Measurements from ENCODE around the gene KIAA1217.

The KIAA1217 gene

DNA sequence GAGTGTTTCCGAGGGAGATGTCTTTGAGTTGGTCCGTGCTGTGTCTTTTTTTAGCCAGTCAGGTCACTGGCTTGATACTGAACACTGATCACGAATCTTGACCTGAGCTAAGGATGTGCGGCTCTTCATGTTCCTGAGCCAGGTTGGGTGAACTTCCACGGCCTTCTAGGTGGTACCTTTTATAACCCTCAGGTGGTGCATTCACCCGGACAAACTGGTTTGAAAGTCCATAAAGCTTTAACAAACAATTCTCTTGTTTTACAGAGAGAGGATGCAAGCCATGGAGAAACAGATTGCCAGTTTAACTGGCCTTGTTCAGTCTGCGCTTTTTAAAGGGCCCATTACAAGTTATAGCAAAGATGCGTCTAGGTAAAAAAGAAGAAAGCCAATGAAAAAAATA, 285.3 kb downstream of the KIAA1217 start:
- Histone ChIP-seq H3K27ac (ENCODE audit: extremely low read depth, low read depth, low read length) (no peak overlapping the region), H3K9me3 (ENCODE audit: control insufficient read depth, insufficient read depth, low read depth, low read length) (no peaks in the 10 kb centered on the region), H3K36me3 (ENCODE audit: control insufficient read depth in 2 of 2, insufficient read depth in 1 of 2, low read length in 2 of 2) (no peaks in the 10 kb centered on the region), H3K4me3 (ENCODE audit: low read depth, low read length) (no peak overlapping the region), H3K4me1 (ENCODE audit: control insufficient read depth, insufficient read depth, low read length) (no peaks in the 10 kb centered on the region)
- ChIA-PET CTCF (interaction anchor here (1.2 kb wide), 1 partner anchor 10 kb away, joined by 4 read pairs; no protein-coding TSS in a partner anchor), POLR2A (no interaction called here)
- no peak for TF ChIP-seq ZNF16 (tag by site-specific recombination; IDR thresholded peaks at IDR 0.05; ENCODE audit: low read depth)
- no peak for TF ChIP-seq ZNF433 (tag by site-specific recombination; IDR thresholded peaks at IDR 0.05; ENCODE audit: low read depth)
- TF ChIP-seq, protein P1, sequence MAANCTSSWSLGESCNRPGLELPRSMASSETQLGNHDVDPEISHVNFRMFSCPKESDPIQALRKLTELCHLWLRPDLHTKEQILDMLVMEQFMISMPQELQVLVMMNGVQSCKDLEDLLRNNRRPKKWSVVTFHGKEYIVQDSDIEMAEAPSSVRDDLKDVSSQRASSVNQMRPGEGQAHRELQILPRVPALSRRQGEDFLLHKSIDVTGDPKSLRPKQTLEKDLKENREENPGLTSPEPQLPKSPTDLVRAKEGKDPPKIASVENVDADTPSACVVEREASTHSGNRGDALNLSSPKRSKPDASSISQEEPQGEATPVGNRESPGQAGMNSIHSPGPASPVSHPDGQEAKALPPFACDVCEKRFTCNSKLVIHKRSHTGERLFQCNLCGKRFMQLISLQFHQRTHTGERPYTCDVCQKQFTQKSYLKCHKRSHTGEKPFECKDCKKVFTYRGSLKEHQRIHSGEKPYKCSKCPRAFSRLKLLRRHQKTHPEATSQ (tag by site-specific recombination; IDR thresholded peaks at IDR 0.05), result no peak
- TF ChIP-seq ZFP3 (tag by site-specific recombination; IDR thresholded peaks at IDR 0.05; ENCODE audit: low read depth), result no peak

GRCh38 chr10:24494777-24495176, 285.8 kb downstream of the KIAA1217 start:
- Histone ChIP-seq H3K27ac (ENCODE audit: extremely low read depth, low read depth, low read length) (no peak overlapping the region), H3K9me3 (ENCODE audit: control insufficient read depth, insufficient read depth, low read depth, low read length) (no peaks in the 10 kb centered on the region), H3K4me3 (ENCODE audit: low read depth, low read length) (no peak overlapping the region), H3K36me3 (ENCODE audit: control insufficient read depth in 2 of 2, insufficient read depth in 1 of 2, low read length in 2 of 2) (no peaks in the 10 kb centered on the region), H3K4me1 (ENCODE audit: control insufficient read depth, insufficient read depth, low read length) (no peaks in the 10 kb centered on the region)
- TF ChIP-seq ZNF610 (tag by site-specific recombination; IDR thresholded peaks at IDR 0.05; ENCODE audit: borderline replicate concordance), result no peak
- TF ChIP-seq, protein P2, sequence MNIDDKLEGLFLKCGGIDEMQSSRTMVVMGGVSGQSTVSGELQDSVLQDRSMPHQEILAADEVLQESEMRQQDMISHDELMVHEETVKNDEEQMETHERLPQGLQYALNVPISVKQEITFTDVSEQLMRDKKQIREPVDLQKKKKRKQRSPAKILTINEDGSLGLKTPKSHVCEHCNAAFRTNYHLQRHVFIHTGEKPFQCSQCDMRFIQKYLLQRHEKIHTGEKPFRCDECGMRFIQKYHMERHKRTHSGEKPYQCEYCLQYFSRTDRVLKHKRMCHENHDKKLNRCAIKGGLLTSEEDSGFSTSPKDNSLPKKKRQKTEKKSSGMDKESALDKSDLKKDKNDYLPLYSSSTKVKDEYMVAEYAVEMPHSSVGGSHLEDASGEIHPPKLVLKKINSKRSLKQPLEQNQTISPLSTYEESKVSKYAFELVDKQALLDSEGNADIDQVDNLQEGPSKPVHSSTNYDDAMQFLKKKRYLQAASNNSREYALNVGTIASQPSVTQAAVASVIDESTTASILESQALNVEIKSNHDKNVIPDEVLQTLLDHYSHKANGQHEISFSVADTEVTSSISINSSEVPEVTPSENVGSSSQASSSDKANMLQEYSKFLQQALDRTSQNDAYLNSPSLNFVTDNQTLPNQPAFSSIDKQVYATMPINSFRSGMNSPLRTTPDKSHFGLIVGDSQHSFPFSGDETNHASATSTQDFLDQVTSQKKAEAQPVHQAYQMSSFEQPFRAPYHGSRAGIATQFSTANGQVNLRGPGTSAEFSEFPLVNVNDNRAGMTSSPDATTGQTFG (tag by site-specific recombination; IDR thresholded peaks at IDR 0.05; ENCODE audit: borderline replicate concordance), result no peak
- TF ChIP-seq ZNF114 (tag by site-specific recombination; IDR thresholded peaks at IDR 0.05), result no peak
- TF ChIP-seq ZNF37A (tag by site-specific recombination; IDR thresholded peaks at IDR 0.05), result no peak
- ChIA-PET POLR2A (no interaction called here), CTCF (interaction anchor here (0.6 kb wide), 1 partner anchor 1337 kb away, joined by 7 read pairs; no protein-coding TSS in a partner anchor)

DNA sequence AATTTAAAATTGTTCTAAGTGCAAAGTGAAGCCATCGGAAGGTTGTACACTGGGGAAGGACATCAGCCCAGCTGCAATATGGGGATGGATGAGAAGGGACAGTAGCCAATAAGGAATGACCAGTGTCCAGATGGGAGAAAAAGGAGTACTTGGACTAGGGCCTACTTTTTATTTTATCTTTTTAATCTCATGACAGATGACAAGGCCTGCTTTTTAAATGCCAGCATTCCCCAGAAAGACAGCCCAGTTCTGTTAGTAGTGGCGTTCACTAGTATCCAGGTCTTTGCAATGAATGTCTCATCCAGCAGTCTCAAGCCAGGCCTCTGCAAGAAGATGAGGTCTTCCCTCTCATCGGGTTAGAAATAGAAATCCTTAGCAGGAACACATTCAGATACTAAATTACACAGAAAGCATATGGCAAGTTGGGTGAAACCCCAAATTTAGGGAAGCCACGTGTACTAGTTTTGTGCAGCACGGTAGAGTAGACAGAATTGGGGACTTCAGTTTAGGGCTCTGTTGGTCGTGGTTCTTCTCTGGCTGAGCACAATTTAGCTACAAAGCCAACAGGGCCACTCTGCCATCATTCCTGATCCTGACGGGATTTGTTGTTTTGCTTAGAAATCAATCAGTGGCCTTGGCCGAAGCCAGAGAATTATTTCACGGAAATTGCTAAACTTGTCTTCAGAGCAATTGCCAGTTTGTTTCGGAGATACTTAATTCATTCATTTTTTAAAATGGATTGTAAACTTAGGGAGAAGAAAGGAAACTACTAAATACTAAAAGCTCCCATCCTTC, 286.9 kb downstream of the KIAA1217 start:
- H3K9me3 ChIP-seq (ENCODE audit: control insufficient read depth, insufficient read depth, low read depth, low read length), result no peaks in the 10 kb centered on the region
- no peaks in the 10 kb centered on the region for H3K4me1 ChIP-seq (ENCODE audit: control insufficient read depth, insufficient read depth, low read length)
- H3K36me3 ChIP-seq (ENCODE audit: control insufficient read depth in 2 of 2, insufficient read depth in 1 of 2, low read length in 2 of 2), result no peaks in the 10 kb centered on the region
- H3K4me3 ChIP-seq (ENCODE audit: low read depth, low read length), result no peak overlapping the region
- ChIA-PET POLR2A (no interaction called here), CTCF (no interaction called here)
- TF ChIP-seq KLF7 (tag by site-specific recombination; IDR thresholded peaks at IDR 0.05; ENCODE audit: borderline replicate concordance) (no peak), ZNF175 (tag by site-specific recombination; IDR thresholded peaks at IDR 0.05) (no peak), OSR2 (tag by site-specific recombination; IDR thresholded peaks at IDR 0.05) (no peak), ZNF529 (tag by site-specific recombination; IDR thresholded peaks at IDR 0.05; ENCODE audit: insufficient replicate concordance) (no peak), ZNF560 (tag by site-specific recombination; IDR thresholded peaks at IDR 0.05; ENCODE audit: borderline replicate concordance) (no peak), SCRT1 (tag by site-specific recombination; IDR thresholded peaks at IDR 0.05; ENCODE audit: borderline replicate concordance) (no peak), ZNF677 (tag by site-specific recombination; IDR thresholded peaks at IDR 0.05) (no peak), ZNF600 (tag by site-specific recombination; IDR thresholded peaks at IDR 0.05) (no peak), MZF1 (tag by site-specific recombination; IDR thresholded peaks at IDR 0.05; ENCODE audit: borderline replicate concordance) (no peak), ZNF184 (tag by site-specific recombination; IDR thresholded peaks at IDR 0.05) (no peak), GLI4 (tag by site-specific recombination; IDR thresholded peaks at IDR 0.05) (no peak), ZNF501 (tag by site-specific recombination; IDR thresholded peaks at IDR 0.05) (no peak)
- H3K27ac ChIP-seq (ENCODE audit: extremely low read depth, low read depth, low read length), result no peak overlapping the region
